Measurements from ENCODE around the gene SH3RF1.
A peak's percentile ranks its signal among the peaks of the same experiment; 100 is the strongest.

The SH3RF1 gene

GRCh38 chr4:169064296-169064695, 206.5 kb downstream of the SH3RF1 start:
- no peak for DNase-seq (ENCODE audit: low spot score)

- no peak for DNase-seq (ENCODE audit: low spot score)
Observed at GRCh38 chr4:169063441-169063840, 207.3 kb downstream of the SH3RF1 start.

- DNase-seq (ENCODE audit: low spot score), result no peak
Observed at GRCh38 chr4:169062897-169063244, 207.9 kb downstream of the SH3RF1 start.

GRCh38 chr4:169061386-169061785, 209.4 kb downstream of the SH3RF1 start:
- DNase-seq (ENCODE audit: low spot score), result no peak

GRCh38 chr4:169060391-169061091, 210.2 kb downstream of the SH3RF1 start:
- DNase-seq (ENCODE audit: low spot score), result no peak

GRCh38 chr4:169059306-169060211, 211.2 kb downstream of the SH3RF1 start:
- DNase-seq (ENCODE audit: low spot score), result no peak

- no peak for DNase-seq (ENCODE audit: low spot score)
Observed at GRCh38 chr4:169058312-169058711, 212.4 kb downstream of the SH3RF1 start.

- peak; percentile 22 for DNase-seq (ENCODE audit: low spot score)
Observed at GRCh38 chr4:169054879-169055278, 215.9 kb downstream of the SH3RF1 start.

GRCh38 chr4:169052594-169052945, 218.2 kb downstream of the SH3RF1 start:
- no peak for DNase-seq (ENCODE audit: low spot score)

GRCh38 chr4:169051761-169052593, 218.8 kb downstream of the SH3RF1 start:
- DNase-seq (ENCODE audit: low spot score), result no peak

GRCh38 chr4:169050881-169051760, 219.6 kb downstream of the SH3RF1 start:
- no peak for DNase-seq (ENCODE audit: low spot score)

GRCh38 chr4:169050284-169050683, 220.5 kb downstream of the SH3RF1 start:
- no peak for DNase-seq (ENCODE audit: low spot score)

GRCh38 chr4:169048868-169049414, 221.8 kb downstream of the SH3RF1 start:
- no peak for DNase-seq (ENCODE audit: low spot score)

GRCh38 chr4:169047956-169048355, 222.8 kb downstream of the SH3RF1 start:
- DNase-seq (ENCODE audit: low spot score), result no peak

- no peak for DNase-seq (ENCODE audit: low spot score)
Observed at GRCh38 chr4:169045862-169046584, 224.7 kb downstream of the SH3RF1 start.

- no peak for DNase-seq (ENCODE audit: low spot score)
Observed at GRCh38 chr4:169044714-169045447, 225.9 kb downstream of the SH3RF1 start.

Measured in activated CD4-positive, alpha-beta T cell treated with anti-CD3 and anti-CD28 coated beads, Interleukin-2, Interleukin-4, amounts not matched to agents 100 ng/mL and 50 ng/mL, durations not matched to agents 16 hours and 8 hours (primary cell).